Measurements from ENCODE around the gene CABCOCO1. TPM values are rescaled to one million over a fixed set of nuclear protein-coding genes. Genes with fewer than 3 reads are reported as not detected.

CABCOCO1 gene
- total RNA-seq, 1 experiment from 2014 or later, result not detected

DNA sequence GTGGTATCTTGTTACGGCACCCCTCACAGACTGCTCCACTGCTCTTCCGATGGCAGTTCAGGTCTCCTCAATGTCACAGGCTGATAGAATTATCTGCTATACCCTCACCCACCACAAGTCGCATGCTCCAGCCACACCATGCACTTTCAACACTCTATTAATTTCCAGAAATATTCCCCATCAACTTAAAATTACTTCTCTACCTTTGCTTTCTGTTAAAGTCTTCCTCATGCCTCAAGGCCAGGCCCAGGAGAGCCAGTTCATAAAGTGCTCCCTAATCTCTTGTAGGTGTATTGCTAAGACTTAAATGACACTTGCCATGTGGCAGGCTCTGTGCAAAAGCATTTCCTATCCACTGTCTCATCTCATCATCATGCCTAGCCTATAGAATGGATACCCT is 132.8 kb downstream of the CABCOCO1 start:
- BruUV-seq (replicated peaks), result no TSS peak
- ChIA-PET POLR2A (no interaction called here), CTCF (no interaction called here)
- Mint-ChIP-seq H3K4me3 (ENCODE audit: unreplicated experiment) (no peak overlapping the region), H3K27me3 (ENCODE audit: insufficient read depth, unreplicated experiment) (no peaks in the 10 kb centered on the region), H3K36me3 (ENCODE audit: insufficient read depth, unreplicated experiment) (no peaks in the 10 kb centered on the region), H3K4me1 (ENCODE audit: insufficient read depth, unreplicated experiment) (peaks cover 6% of the 10 kb centered on the region), H3K9me3 (ENCODE audit: unreplicated experiment) (no peaks in the 10 kb centered on the region), H3K27ac (ENCODE audit: low read depth, unreplicated experiment) (no peak overlapping the region)
- no peak for DNase-seq (ENCODE audit: unreplicated experiment)
- intact Hi-C loops (cut with micrococcal nuclease), result no loop called here
- TF ChIP-seq, protein P1, sequence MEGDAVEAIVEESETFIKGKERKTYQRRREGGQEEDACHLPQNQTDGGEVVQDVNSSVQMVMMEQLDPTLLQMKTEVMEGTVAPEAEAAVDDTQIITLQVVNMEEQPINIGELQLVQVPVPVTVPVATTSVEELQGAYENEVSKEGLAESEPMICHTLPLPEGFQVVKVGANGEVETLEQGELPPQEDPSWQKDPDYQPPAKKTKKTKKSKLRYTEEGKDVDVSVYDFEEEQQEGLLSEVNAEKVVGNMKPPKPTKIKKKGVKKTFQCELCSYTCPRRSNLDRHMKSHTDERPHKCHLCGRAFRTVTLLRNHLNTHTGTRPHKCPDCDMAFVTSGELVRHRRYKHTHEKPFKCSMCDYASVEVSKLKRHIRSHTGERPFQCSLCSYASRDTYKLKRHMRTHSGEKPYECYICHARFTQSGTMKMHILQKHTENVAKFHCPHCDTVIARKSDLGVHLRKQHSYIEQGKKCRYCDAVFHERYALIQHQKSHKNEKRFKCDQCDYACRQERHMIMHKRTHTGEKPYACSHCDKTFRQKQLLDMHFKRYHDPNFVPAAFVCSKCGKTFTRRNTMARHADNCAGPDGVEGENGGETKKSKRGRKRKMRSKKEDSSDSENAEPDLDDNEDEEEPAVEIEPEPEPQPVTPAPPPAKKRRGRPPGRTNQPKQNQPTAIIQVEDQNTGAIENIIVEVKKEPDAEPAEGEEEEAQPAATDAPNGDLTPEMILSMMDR (IDR thresholded peaks at IDR 0.05; ENCODE audit: unreplicated experiment), result no peak

DNA sequence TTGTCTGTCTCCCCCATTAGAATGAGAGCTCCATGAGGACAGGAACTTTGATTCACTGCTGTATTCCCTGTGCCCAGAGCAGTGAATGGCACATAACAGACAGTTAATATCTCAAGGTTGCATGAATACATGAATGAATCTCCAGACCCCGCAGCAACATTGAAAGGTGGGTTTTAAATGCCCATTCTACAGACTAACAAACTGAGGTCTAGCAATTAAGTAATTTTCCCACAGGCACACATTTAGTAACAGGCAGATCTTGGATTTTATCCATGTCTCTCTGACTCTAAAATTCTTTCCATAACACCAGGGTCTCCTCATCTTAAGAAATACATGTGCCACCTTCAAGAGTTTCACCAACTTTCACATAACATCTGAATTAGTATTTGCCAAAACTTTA is 134.1 kb downstream of the CABCOCO1 start:
- POLR2A ChIA-PET, result no interaction called here
- Mint-ChIP-seq H3K9me3 (ENCODE audit: unreplicated experiment) (no peaks in the 10 kb centered on the region), H3K4me1 (ENCODE audit: insufficient read depth, unreplicated experiment) (peaks cover 6% of the 10 kb centered on the region), H3K27ac (ENCODE audit: low read depth, unreplicated experiment) (no peak overlapping the region), H3K27me3 (ENCODE audit: insufficient read depth, unreplicated experiment) (no peaks in the 10 kb centered on the region), H3K36me3 (ENCODE audit: insufficient read depth, unreplicated experiment) (no peaks in the 10 kb centered on the region), H3K4me3 (ENCODE audit: unreplicated experiment) (no peak overlapping the region)
- DNase-seq (ENCODE audit: unreplicated experiment), result no peak
- CTCF ChIA-PET, result interaction anchor here (0.8 to 1.0 kb wide), 2 partner anchors 11 to 606 kb away, joined by 3 read pairs; no protein-coding TSS in a partner anchor
- intact Hi-C loops (cut with micrococcal nuclease), result no loop called here
- no TSS peak for BruUV-seq (replicated peaks)
- TF ChIP-seq, protein P1 (IDR thresholded peaks at IDR 0.05; ENCODE audit: unreplicated experiment), result no peak

GRCh38 chr10:61797304-61798153 is 134.8 kb downstream of the CABCOCO1 start:
- Mint-ChIP-seq H3K27me3 (ENCODE audit: insufficient read depth, unreplicated experiment) (no peaks in the 10 kb centered on the region), H3K4me1 (ENCODE audit: insufficient read depth, unreplicated experiment) (peaks cover 6% of the 10 kb centered on the region), H3K36me3 (ENCODE audit: insufficient read depth, unreplicated experiment) (no peaks in the 10 kb centered on the region), H3K27ac (ENCODE audit: low read depth, unreplicated experiment) (no peak overlapping the region), H3K9me3 (ENCODE audit: unreplicated experiment) (no peaks in the 10 kb centered on the region), H3K4me3 (ENCODE audit: unreplicated experiment) (no peak overlapping the region)
- no peak for DNase-seq (ENCODE audit: unreplicated experiment)
- intact Hi-C loops (cut with micrococcal nuclease), result no loop called here
- ChIA-PET CTCF (interaction anchor here (0.8 to 1.1 kb wide), 3 partner anchors 11 to 607 kb away, joined by 3 read pairs; no protein-coding TSS in a partner anchor), POLR2A (interaction anchor here (0.6 to 0.9 kb wide), 3 partner anchors 11 to 1812 kb away, joined by 3 to 4 read pairs (median 3); no protein-coding TSS in a partner anchor)
- TF ChIP-seq, protein P1 (IDR thresholded peaks at IDR 0.05; ENCODE audit: unreplicated experiment), result no peak
- BruUV-seq (replicated peaks), result no TSS peak

GRCh38 chr10:61798713-61799112 is 136.0 kb downstream of the CABCOCO1 start:
- no peaks in the 10 kb centered on the region for H3K9me3 Mint-ChIP-seq (ENCODE audit: unreplicated experiment)
- TF ChIP-seq, protein P1 (IDR thresholded peaks at IDR 0.05; ENCODE audit: unreplicated experiment), result no peak
- ChIA-PET POLR2A (interaction anchor here (0.6 to 0.8 kb wide), 3 partner anchors 11 to 445 kb away, joined by 3 to 4 read pairs (median 3); no protein-coding TSS in a partner anchor), CTCF (interaction anchor here (0.6 to 1.1 kb wide), 4 partner anchors 33 to 60 kb away, joined by 3 to 4 read pairs (median 3); no protein-coding TSS in a partner anchor)
- H3K36me3 Mint-ChIP-seq (ENCODE audit: insufficient read depth, unreplicated experiment), result no peaks in the 10 kb centered on the region
- no peak overlapping the region for H3K27ac Mint-ChIP-seq (ENCODE audit: low read depth, unreplicated experiment)
- peaks cover 3% of the 10 kb centered on the region for H3K4me1 Mint-ChIP-seq (ENCODE audit: insufficient read depth, unreplicated experiment)
- H3K27me3 Mint-ChIP-seq (ENCODE audit: insufficient read depth, unreplicated experiment), result no peaks in the 10 kb centered on the region
- DNase-seq (ENCODE audit: unreplicated experiment), result no peak
- intact Hi-C loops (cut with micrococcal nuclease), result no loop called here
- no peak overlapping the region for H3K4me3 Mint-ChIP-seq (ENCODE audit: unreplicated experiment)
- no TSS peak for BruUV-seq (replicated peaks)
